Measurements from ENCODE around the gene FAM169A. TPM values are rescaled to one million over a fixed set of nuclear protein-coding genes. Genes with fewer than 3 reads are reported as not detected.

Gene FAM169A
- total RNA-seq, 1 donor from 2014 or later, result 18.8 TPM

- Histone ChIP-seq H3K27me3 (ENCODE audit: control insufficient read depth, insufficient read depth, low read length) (no peaks in the 10 kb centered on the region), H3K4me3 (ENCODE audit: low read depth, low read length) (no peak overlapping the region), H3K36me3 (ENCODE audit: control insufficient read depth, insufficient read depth, low read length) (no peaks in the 10 kb centered on the region)
- no peak for DNase-seq (ENCODE audit: low read depth)
- no peak for TF ChIP-seq CTCF (IDR thresholded peaks at IDR 0.05; ENCODE audit: insufficient read depth, low read length, poor library complexity, severe bottlenecking)
Observed at GRCh38 chr5:74853256-74853655, 12.9 kb downstream of the FAM169A start.

DNA sequence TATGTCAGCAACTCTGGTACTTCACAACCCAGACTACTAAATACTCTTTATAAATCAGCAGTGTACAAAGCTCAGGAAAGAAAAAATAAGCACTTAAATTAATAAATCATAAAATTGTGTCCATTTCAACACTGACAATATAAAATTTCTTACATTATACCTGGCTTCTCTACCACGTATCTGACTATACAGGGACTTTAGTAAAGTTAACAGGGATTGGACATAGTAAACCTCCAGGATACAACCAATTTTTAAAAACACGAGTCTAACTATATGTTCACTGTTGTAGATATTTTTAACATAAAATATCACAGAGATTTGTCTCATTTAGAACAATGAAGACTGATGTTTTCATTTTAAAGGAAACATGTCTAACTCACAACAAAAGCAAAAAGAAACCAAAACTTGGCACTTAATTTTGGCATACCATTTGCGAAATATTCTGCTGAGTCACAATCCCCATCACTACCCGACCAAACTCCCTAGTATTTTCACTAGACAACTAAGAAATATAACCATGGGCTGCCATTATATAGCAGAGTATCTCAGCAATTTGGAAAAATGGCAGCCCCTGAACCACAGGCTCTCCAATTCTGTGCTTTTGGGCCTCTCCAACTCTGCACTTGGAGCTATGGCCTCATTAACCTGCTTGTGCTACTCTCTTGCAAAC is 14.4 kb downstream of the FAM169A start:
- Histone ChIP-seq H3K27me3 (ENCODE audit: control insufficient read depth, insufficient read depth, low read length) (no peaks in the 10 kb centered on the region), H3K36me3 (ENCODE audit: control insufficient read depth, insufficient read depth, low read length) (no peaks in the 10 kb centered on the region), H3K4me3 (ENCODE audit: low read depth, low read length) (no peak overlapping the region)
- no peak for DNase-seq (ENCODE audit: low read depth)
- TF ChIP-seq CTCF (IDR thresholded peaks at IDR 0.05; ENCODE audit: insufficient read depth, low read length, poor library complexity, severe bottlenecking), result no peak

- no peak for DNase-seq (ENCODE audit: low read depth)
- TF ChIP-seq CTCF (IDR thresholded peaks at IDR 0.05; ENCODE audit: insufficient read depth, low read length, poor library complexity, severe bottlenecking), result no peak
- Histone ChIP-seq H3K36me3 (ENCODE audit: control insufficient read depth, insufficient read depth, low read length) (no peaks in the 10 kb centered on the region), H3K27me3 (ENCODE audit: control insufficient read depth, insufficient read depth, low read length) (no peaks in the 10 kb centered on the region), H3K4me3 (ENCODE audit: low read depth, low read length) (no peak overlapping the region)
Observed at GRCh38 chr5:74850789-74851425, 15.3 kb downstream of the FAM169A start.

- Histone ChIP-seq H3K27me3 (ENCODE audit: control insufficient read depth, insufficient read depth, low read length) (no peaks in the 10 kb centered on the region), H3K36me3 (ENCODE audit: control insufficient read depth, insufficient read depth, low read length) (no peaks in the 10 kb centered on the region), H3K4me3 (ENCODE audit: low read depth, low read length) (no peak overlapping the region)
- no peak for TF ChIP-seq CTCF (IDR thresholded peaks at IDR 0.05; ENCODE audit: insufficient read depth, low read length, poor library complexity, severe bottlenecking)
- DNase-seq (ENCODE audit: low read depth), result no peak
Observed at GRCh38 chr5:74850030-74850429, 16.2 kb downstream of the FAM169A start.

DNA sequence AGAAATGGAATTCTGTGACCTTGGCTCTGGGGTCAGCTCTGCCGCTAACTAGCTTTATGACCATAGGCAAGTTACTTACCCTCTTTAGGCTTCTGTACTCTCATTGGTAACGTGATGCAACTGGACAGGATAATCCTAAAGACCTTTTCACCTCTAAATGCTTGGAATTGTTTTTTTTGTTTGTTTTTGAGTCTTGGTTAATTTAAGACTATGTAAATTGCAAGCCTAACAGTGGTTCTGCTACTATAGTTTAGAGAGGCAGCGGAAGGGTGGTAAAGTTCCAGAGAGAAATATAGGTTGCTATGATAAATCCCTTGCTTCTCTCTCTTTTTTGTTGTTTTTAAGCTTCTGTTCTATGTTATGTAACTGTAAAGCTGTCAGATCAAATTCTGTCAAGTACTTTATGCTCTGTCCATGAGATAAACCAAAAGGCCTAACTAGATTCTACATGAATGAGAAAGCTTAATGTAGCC is 17.6 kb downstream of the FAM169A start:
- Histone ChIP-seq H3K27me3 (ENCODE audit: control insufficient read depth, insufficient read depth, low read length) (no peaks in the 10 kb centered on the region), H3K4me3 (ENCODE audit: low read depth, low read length) (no peak overlapping the region), H3K36me3 (ENCODE audit: control insufficient read depth, insufficient read depth, low read length) (no peaks in the 10 kb centered on the region)
- no peak for TF ChIP-seq CTCF (IDR thresholded peaks at IDR 0.05; ENCODE audit: insufficient read depth, low read length, poor library complexity, severe bottlenecking)
- no peak for DNase-seq (ENCODE audit: low read depth)

All from kidney epithelial cell (primary cell).